ENCODE measurements around the gene ZNF69.

GRCh38 chr19:11944656-11945055 is 57.1 kb downstream of the ZNF69 start:
- TF ChIP-seq, protein P1, sequence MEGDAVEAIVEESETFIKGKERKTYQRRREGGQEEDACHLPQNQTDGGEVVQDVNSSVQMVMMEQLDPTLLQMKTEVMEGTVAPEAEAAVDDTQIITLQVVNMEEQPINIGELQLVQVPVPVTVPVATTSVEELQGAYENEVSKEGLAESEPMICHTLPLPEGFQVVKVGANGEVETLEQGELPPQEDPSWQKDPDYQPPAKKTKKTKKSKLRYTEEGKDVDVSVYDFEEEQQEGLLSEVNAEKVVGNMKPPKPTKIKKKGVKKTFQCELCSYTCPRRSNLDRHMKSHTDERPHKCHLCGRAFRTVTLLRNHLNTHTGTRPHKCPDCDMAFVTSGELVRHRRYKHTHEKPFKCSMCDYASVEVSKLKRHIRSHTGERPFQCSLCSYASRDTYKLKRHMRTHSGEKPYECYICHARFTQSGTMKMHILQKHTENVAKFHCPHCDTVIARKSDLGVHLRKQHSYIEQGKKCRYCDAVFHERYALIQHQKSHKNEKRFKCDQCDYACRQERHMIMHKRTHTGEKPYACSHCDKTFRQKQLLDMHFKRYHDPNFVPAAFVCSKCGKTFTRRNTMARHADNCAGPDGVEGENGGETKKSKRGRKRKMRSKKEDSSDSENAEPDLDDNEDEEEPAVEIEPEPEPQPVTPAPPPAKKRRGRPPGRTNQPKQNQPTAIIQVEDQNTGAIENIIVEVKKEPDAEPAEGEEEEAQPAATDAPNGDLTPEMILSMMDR (conservative IDR thresholded peaks at IDR 0.05), result no peak
- no peak for TF ChIP-seq EZH2 (IDR thresholded peaks at IDR 0.05; ENCODE audit: low read depth)
